Stimulated activated CD4-positive, alpha-beta T cell treated with anti-CD3 and anti-CD28 coated beads, Interleukin-4, amount 100 ng/mL, for 48 hours (primary cell): ENCODE measurements around the gene SAMD4A.

Source experiments
- DNase-seq, 2 donors: peaks; one replicate each; pipeline ENCODE4 v3.0.0-alpha.2; 2020; ENCODE audit warnings: low read depth in 2 of 2

The SAMD4A gene

DNA sequence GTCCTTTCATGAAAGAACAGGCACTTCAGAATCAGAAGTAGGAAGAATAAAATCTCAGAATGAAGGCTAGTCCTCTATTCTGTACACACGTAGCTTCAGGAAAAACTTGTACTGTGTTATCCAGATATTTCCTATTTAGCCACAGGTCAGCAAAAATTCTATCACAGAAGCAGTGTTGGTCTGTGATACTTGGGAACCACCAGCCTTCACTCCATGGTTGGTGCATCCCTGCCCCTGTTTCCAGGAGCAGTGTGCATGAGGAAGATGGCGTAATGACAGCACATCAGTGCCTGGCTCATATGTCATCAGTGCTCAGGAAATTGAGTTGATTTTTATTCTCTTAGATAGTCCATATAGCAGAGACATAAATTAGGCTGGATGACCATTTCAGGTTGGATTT is 87.7 kb downstream of the SAMD4A start:
- DNase-seq: no peak

DNA sequence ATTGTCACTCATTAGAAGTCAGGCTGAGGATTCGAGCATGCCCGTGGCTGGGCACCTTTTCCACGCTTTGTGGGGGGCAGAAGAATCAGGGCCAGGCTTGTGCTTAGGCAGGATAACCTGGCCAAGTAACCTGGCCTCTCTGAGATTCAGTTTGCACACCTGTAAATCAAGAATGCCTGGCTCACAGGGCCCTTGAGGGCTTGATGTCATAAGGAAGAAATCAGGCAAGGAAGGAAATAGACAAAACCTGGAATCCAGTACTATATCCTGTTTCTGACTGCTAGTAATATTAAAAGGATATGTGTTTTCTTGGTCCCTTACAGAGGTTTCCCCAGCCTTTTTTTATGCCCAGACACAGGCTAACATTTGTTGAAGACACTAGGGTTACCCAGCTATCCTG is 91.9 kb downstream of the SAMD4A start:
- DNase-seq: no peak

DNA sequence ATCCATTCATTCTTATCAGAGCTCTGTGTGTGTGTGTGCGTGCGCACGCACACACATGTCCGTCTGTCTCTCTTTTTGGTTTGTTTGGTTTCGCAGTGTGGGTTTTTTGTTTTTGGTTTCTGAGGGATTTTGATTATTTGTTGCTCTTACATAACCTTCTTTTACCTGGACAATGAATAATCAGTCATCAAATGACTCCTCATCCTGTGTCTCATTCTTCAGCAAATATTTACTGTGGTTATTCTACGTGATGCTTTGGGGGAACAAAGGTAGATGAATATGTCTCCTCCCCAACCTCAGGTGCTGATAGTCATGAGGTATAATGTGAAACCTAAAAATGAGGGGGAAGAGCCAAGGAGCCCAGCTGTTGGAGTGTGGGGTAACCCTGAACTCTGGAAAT is 92.4 kb downstream of the SAMD4A start:
- no peak for DNase-seq

DNA sequence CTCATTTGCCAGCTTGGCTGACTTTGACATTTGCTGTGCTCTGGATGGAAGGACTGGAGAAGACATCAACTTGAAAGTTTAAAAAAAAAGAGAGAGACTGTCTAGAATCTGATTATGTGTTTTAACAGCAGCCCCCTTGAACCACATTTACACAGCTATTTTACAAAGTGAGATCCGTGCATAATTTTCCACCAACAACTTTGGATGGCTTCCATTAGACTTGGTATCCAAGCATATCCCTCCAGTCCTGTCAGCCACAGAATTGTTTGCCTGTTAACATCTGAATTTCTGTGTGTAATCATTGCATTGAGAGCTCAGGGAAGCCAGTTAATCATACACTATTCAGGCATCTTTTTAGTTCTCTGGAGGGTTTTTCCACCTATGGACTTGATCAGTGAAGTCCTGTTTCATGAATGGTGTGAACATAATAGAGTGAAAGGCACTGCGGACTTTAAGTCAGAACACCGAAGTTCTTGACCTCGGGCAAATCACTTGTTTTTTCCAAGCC is 93.7 kb downstream of the SAMD4A start:
- no peak for DNase-seq

DNA sequence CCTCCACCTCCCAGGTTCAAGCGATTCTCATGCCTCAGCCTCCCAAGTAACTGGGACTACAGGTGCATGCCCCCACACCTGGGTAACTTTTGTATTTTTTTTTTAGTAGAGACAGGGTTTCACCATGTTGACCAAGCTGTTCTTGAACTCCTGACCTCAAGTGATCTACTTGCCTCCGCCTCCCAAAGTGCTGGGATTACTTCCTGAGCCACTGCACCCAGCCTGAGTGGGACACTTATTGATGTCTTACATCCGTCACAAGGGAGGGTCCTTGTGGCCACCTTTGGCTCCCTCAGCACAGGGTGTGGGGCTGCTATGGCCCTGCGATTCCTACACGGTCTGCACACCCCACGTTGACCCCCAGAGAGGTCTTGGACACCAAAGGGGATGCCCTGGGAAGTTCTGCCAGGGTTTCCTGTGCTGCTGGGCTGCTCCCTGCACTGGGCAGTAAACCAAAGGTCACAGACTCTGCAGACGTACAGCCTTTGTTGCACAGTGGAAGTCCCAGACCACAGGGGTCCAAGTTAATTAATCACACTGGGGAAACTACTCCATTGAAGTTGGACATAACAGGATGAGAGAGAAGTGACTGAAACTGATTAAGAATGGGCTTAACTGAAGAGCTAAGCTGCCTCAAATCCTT is 95.7 kb downstream of the SAMD4A start:
- no peak for DNase-seq

DNA sequence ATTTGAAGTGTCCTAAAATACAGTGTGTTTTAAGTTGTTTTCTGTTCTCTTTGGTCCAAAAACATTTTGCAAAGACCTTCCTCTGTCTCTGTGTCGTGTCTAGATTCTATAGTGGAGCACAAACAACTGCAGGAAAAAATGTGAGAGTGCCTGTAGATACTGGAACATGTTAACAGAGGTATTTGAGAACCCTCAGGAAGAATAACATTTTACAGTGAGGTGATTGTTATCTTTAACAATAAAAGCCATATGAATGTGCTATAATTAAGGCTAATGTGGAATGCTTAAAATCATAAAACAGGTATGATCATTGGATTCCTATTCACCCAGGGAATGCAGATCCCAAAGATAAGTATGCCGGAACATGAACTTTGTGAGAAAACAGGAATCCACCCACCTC is 98.0 kb downstream of the SAMD4A start:
- no peak for DNase-seq

DNA sequence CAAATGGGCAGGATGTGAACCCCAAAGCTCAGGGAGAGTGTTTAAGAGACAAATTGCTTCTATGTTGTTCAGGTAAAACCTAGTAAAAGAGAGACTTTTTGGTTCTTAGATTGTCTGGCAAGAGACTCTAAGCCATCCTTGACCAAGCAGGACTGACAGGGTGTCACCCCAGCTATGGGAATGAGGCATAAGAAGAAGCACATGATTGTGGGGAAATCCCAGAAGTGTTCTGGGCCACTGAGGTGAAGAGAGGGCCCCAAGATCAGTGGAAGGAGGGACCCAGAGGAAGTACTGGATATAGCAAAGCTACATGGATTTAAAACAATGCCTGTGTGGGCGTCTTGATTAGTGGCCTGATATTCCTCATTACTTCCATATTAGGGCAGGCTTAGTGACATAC is 99.0 kb downstream of the SAMD4A start:
- no peak for DNase-seq

DNA sequence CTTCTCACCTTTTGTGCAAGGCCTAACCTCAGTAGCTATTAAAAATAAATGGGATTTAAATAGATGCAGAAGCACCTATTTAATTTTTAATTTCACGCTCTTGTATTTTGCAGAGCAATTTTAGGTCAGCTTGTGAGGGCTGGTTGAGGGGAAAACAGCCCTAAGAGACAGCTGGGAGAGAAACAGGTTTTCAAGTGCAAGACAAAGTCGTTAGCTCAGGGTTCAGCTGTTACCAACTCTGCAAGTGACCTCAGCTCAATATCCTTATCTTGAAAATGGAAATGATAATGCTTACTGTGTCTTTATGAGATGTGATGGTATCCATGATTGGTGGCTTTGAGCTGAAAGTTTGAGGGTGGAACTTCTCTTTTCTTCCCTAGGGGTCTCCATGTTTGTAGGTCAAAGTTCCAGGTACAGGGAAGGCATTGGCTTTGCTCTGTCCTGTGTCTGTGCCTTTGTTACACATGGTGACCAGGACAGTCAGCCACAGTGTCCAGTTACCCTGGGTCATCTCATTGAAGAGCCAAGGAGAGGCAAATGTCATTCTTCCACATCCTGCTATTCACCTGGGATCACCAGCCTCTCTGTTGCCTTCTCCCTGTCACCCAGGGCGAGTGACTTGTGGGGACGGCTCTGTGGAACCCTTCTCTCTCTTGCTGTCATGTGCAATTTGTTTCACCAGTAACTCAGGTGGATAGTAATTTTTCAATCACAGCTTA is 100.3 kb downstream of the SAMD4A start:
- DNase-seq: no peak

DNA sequence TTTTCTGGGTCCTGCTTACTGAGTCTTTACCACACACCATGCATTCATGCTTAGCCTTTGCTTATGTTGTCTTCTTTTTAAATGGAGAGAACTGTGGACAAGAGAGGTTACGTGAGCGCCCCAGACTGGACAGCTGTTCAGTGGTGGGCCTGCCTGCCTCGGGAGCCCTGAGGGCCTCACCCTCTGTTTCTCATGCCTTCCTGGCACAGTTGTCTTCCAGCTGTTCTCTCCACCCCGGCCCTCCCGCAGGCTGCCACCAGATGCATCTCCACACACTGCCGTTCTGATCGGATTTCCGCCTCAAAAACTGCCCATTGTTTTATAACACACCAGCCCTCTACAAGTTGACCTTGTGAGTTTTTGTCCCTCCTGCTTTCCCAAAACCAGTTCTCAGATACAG is 100.8 kb downstream of the SAMD4A start:
- no peak for DNase-seq

DNA sequence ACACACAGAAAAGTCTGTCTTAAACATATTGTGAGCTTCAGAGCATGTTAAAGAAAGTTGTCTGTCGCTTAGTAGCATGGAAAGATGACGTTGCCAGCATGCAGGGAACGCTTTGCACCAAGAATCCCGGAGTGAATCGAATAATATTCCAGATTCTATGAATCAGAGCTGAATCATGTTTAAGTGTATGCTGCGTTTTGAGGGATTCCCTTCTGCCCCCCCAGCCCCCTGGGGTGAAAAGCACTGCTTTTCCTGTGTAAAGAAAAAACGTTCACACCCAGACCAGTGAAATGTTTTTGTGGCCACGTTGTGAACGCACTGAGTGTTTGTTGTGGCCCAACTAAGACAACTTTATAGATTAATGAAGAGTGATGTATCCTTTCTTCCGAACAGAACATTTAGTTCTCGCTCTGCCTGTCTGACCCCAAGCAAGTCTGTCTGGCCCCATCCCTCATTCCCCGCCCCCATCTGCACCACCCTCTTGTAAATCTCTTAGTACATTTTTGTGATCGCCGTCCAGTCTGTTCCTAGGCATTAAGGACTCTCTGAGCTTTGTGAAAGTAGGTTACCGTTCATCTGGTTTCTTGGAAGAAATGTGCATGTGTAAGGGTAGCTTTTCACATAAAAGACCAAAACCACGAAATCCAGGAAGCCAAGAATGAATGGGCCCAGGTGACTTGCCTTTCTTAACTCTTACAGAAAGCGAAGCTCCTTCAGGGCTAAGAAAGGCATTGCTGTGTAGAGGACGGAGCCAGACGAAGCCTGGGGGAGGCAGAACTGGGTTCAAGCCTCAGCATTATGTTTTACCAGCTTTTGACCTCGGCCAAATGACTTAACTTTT is 103.0 kb downstream of the SAMD4A start:
- DNase-seq: no peak

DNA sequence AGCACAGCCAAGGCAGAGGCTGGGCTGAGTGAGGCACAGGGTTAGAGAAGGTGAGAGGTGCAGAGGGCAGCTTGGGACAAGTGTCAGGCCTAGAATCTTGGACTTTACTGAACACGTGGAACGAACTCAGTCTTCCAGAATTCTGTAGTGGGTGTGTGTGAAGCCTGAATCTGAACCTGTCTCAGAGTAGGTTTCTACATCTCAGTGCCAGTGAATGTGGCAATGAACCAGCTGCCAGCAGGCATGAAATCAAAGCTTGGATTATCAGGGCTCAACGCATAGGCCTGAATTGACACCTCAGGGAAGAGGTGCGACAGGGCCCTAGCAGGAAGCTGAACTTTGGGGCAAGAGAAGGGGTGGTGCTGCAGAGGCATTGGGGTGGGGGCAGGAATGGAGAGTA is 104.6 kb downstream of the SAMD4A start:
- no peak for DNase-seq

DNA sequence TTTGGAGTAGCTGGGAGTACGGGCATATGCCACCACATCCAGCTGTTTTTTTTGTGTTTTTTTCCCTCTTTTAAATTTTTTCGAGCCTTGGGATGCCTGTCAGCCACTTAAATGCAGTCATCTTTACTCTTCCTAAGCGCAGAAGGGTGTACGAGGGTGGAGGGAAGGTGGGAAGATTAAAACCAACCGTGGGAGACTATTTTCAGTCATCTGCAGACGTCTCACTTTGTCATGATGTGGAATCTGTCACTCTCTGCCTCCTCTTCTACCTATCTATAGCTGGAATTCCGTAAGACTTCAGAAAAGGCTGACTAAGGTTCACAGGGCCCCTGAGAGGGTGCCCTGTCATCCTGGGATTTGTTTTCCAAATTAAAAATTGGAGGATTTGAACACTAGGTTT is 105.3 kb downstream of the SAMD4A start:
- DNase-seq: no peak

DNA sequence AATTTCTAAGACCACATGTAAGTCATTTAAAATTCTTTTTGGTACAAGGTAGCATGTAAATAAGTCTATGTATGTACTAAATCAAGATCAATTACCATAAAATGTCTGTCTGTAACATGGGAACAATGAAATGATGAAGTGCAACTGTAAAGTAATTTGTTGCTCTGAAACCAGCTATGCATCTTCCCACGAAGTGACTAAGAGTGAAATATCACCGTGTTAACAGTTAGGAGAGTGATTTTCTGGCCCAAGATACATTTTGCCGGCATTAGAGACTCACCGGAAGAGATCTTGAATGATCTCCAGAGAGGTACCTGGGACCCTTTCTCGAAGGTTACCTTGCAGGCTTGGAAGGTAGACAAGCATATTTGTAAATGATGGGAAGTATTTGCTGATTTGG is 105.8 kb downstream of the SAMD4A start:
- no peak for DNase-seq

DNA sequence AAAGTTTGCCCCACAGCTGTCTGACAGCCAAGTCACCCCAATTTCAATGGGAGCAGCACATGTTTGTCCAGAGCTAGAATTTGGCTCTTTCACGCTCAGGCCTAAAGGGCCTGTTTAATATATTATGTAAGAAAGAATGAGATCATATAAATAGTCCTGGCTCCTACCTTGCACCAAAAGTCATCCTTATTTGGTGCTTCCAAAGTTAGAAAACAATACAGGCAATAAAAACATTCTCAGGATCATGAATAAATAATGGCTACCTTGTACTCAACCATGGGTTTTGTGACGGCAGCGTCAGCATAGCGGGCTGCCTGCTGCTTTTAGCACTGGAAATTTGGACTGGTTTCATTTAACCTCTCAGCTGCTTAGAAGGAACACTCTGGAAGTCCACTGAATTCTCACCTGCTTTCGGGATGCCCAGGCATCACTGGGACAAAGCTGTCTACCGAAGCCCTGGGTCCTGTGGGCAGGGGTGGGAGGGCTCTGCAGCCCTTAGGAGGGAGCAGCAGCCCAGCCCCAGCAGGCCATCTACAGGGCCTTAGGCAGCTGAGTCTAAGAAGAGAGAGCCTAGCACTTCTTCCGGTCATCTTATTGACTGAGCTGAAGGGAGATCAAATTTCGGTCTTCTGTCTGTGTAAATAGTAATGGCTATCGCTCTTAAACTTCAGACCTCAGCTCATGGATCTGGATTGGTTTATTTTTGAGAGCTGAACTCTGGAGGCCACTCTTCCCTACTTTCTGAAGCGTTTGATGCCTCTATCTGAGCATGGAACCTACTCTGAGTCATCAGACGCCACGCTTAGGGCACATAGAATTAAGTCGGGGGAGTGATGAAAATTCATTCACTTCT is 106.5 kb downstream of the SAMD4A start:
- DNase-seq: no peak

DNA sequence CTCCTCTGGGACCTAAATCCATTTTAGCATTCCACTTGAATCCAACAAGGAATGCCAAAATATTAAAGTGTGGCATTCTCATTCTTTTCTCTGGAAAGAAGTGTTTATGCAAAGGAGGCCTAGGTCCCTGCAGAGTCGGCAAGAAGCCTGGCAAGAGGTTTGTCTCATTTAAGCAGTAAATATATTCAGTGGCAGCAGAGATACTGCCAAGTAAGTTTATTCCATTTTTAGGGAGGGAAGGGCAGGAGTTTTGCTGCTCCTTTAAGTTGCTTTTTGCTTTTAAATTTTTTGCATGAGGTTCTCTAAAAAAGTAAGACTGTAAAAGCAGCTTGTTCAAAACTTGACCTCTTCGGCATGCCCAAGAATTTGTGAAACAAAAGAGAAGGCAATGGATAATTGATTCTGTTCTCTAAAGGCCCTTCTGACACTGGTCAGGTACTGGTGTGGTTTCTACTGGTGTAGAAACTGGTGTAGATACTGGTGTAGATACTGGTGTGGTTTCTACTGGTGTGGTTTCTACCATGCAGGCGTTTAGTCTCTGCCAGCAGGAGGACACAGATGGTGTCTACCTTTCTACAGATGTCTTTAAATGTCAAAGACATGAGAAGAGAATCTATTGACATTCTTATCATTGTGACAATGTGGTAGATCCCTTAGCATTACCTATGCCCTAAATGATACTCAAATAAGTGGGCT is 107.3 kb downstream of the SAMD4A start:
- DNase-seq: no peak

DNA sequence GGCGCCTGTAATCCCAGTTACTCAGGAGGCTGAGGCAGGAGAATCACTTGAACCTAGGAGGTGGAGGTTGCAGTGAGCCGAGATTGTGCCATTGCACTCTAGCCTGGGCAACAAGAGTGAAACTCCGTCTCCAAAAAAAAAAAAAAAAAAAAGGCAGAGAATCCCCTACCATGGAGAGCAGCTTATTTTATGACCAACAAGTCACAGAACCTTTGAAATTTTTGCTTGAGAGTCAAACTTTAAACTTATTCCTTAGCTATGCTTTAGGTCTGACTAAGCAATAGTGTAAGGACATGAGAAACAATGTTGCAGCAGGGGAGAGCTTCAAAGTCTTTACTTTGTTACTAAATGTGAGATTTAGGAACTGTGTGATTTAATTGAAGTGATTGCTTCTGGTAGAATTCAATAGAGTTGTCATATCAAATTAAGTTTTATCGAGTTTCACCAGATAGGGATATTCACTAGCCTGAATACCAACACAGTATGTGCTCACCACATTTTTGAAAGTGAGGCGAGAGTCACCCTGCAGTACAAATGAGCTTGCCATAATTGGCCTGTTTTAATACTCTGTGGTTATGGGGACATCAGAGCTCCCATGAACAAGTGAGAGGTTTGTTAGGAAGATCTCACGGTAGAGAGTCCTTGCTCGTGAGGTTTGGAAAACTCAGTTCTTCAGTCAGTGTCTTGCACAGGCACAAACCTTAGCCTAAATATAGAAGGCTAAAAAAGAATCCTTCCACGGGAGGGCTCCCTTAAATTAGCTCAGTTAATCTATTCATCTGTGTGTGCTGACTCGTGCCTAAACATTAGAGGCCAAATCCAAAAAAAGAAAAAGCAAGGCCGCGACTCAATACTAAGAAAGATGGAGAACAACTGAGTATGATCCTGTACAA is 108.6 kb downstream of the SAMD4A start:
- no peak for DNase-seq

DNA sequence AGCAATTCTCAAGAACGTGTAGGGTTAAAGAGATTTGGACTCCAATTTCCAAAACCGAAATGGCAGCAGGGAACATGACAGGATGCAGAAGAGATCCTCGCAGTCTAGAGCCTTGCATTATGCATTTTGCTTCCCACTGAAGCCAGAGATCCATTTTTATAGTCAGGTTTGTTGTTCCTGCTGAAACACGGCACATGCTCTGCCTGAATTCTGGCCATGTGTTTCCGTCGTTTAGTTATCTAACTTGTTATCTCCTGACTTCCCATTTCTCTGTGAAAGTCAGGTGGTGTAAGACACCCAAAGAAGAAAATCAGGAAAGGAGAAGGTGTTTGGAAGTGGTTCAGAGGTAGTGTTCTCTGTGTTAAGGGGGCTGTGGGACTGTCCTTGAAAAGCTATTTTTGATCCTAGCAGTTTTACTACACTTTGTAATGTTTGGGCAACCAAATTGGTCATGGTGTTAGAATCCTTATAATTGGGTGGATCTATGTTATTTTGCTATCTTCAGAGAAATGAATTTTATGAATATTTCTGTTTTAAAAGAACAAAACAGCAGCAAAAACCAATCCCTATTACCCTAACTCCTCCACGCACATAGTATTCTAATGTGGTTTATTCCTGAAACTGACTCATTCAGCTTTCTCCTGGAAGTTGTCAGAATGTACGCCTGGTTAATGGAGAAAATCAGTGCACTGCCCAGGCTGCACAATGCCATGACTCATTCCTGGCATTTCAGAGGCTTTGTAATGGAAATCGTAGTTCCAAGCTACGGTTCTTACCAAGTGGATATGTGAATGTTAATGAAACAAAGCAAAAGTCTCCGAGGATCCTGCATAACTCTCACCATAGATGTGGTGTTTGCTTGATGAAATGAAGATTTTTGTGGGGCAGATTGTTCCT is 110.1 kb downstream of the SAMD4A start:
- no peak for DNase-seq

DNA sequence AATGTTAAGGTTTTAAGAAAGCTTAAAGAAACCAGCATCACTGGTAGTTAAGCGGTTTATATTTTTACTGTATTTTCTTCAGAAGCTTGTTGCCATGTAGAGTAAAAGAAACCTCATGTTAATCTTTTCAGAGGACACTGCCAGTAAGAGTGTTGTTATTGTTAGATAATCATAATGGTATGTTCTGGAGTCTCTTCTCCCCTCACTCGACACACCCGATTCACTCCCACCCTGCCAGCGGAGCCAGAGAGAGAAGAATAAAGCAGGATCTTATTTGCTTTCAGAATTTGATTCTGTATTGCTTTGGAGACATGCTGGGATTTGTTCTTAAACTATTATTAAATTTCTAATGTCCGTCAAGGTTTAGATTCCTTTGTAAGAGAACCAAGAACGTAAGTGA is 113.7 kb downstream of the SAMD4A start:
- no peak for DNase-seq

DNA sequence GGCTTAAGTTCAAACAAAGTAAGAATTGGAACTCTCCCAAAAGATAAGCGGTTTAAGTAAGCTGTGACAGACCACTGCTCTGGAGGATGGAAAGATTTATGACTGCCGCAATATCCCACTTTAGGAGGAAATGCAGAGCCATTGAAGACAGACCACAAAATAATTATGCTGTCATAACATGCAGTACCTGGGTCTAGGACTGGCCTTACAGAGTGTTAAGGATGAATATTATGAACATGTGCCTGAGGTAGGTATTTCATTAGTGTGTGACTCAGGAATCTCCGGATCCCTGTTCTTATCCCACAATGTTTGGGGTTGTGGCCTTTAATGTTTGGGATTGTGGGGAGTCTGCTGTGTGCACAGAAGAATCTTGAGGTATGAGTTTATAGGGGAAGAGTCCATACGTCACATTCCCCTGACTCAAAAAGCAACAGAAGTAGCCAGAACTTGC is 114.9 kb downstream of the SAMD4A start:
- DNase-seq: no peak
